Hepatocyte (in vitro differentiated cells): ENCODE measurements around the gene SEPTIN8.

Source experiments
- CTCF ChIP-seq: fragments of 200-600 bp; sonication (generic); IDR thresholded peaks from 2 replicates; pipeline ENCODE4 v1.5.1; 2016; ENCODE audit warnings: antibody characterized with exemption, mild to moderate bottlenecking; ENCODE audit not compliant: poor library complexity
- EZH2phosphoT487 ChIP-seq: fragments of 200-600 bp; sonication (generic); IDR thresholded peaks from one replicate; pipeline ENCODE4 v1.6.1; 2018; ENCODE audit warnings: antibody characterized with exemption, mild to moderate bottlenecking, low read depth, moderate library complexity; ENCODE audit not compliant: unreplicated experiment, severe bottlenecking

- TF ChIP-seq CTCF (no peak), EZH2phosphoT487 (no peak)
Observed at GRCh38 chr5:132779961-132780360, 2.9 kb upstream of the SEPTIN8 start.
